GM18907 (cell line): ENCODE results near the gene SHISA4.
"Not testable (repeated sequence)": the region's sequence is repeated elsewhere in the genome, so short reads cannot be mapped to it uniquely, and the experiment has no call there.

Experiments
- ATAC-seq: cut with Tn5 transposase; IDR thresholded peaks from one replicate; pipeline ENCODE4 v1.9.1; 2021; ENCODE audit warnings: mild to moderate bottlenecking, moderate library complexity; ENCODE audit not compliant: unreplicated experiment

SHISA4 gene

GRCh38 chr1:201888282-201889089 is at the start of gene SHISA4:
TSS of gene SHISA4 (plus strand) at chr1:201888898. CDS start at chr1:201888995, 97 bp downstream.
- no peak for ATAC-seq

GRCh38 chr1:201839089-201839488 is 49.6 kb upstream of the SHISA4 start:
- ATAC-seq = not testable (repeated sequence)

GRCh38 chr1:201840055-201840454 is 48.6 kb upstream of the SHISA4 start:
- ATAC-seq = no peak

GRCh38 chr1:201840490-201840889 is 48.2 kb upstream of the SHISA4 start:
- ATAC-seq = no peak

GRCh38 chr1:201841265-201841912 is 47.3 kb upstream of the SHISA4 start:
- no peak for ATAC-seq

- no peak for ATAC-seq
These were observed 46.1 kb upstream of the SHISA4 start for GRCh38 chr1:201842472-201843027.

- ATAC-seq = no peak
These were observed 43.2 kb upstream of the SHISA4 start for GRCh38 chr1:201845331-201846083.

- ATAC-seq = no peak
These were observed 41.5 kb upstream of the SHISA4 start for GRCh38 chr1:201847150-201847549.

GRCh38 chr1:201848230-201848629 is 40.5 kb upstream of the SHISA4 start:
- ATAC-seq = no peak

GRCh38 chr1:201849372-201850052 is 39.2 kb upstream of the SHISA4 start:
- ATAC-seq = no peak

- no peak for ATAC-seq
These were observed 38.7 kb upstream of the SHISA4 start for GRCh38 chr1:201850053-201850397.

- ATAC-seq = no peak
These were observed 36.7 kb upstream of the SHISA4 start for GRCh38 chr1:201851949-201852348.

GRCh38 chr1:201856722-201857121 is 32.0 kb upstream of the SHISA4 start:
- not testable (repeated sequence) for ATAC-seq

GRCh38 chr1:201859424-201859823 is 29.3 kb upstream of the SHISA4 start:
- no peak for ATAC-seq

GRCh38 chr1:201861448-201861847 is 27.2 kb upstream of the SHISA4 start:
- no peak for ATAC-seq

GRCh38 chr1:201870397-201870796 is 18.3 kb upstream of the SHISA4 start:
- no peak for ATAC-seq

GRCh38 chr1:201874672-201875071 is 14.0 kb upstream of the SHISA4 start:
- ATAC-seq = no peak

GRCh38 chr1:201876148-201876818 is 12.4 kb upstream of the SHISA4 start:
- ATAC-seq = no peak

GRCh38 chr1:201877877-201878401 is 10.8 kb upstream of the SHISA4 start:
- ATAC-seq = no peak
